Uterine smooth muscle cell (primary cell): ENCODE measurements around the gene OXSM. TPM values are rescaled to one million over a fixed set of nuclear protein-coding genes. Genes with fewer than 3 reads are reported as not detected.

Experiments
- total RNA-seq: library from RNA; depleted of rRNA; stranded (reverse); fragments of >200 nt; gene quantifications from 2 replicates; pipeline ENCODE4 v1.2.3, GENCODE V29; 2014

Gene OXSM
- 12.2 and 14.4 TPM in 2 replicates for total RNA-seq

DNA sequence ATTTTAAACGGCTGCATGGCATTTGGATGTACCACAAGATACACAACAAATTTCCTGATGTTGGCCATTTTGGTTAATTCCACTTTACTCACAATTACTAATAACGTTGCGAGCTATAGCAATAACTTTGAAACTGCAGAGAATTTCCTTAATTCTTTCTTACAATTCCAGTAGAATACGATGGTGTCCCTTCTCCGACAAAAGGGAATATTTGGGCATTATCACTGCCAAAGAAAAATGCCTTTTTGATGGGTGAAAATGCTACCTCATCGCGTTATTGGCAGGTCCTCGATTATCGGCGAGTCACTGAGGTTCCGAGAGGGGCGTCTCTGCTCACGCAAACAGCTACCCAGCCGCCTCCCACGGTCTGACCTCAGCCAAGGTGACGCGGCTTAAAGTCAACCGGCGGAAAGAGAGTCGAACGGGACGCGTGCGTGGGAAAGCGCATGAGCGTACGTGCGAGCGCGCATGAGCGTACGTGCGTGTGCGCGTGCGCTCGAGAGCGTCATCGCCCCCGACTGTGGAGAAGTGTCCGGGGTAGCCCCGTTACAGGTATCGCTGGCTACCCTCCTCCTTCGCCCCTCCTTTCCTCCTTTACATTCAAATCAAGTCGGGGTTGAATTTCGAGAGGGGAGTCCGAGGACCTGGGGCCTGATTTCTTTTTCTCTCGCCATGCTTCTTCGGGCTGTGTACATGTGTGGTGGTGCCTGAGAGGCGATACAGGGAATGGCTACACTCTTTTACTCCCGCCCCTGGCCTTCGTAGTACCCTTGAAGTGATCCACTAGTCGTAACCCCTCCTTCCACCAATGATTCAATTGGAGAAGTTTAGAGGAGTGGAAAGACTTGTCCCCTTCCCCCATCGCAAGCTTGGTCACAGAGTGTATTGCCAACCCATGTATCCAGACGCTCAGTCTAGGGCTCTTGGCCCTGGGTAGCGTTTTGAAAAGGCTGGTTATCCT, at the start of gene OXSM:
TSS of gene OXSM (plus strand) at position 495 of the 961 bp plus-strand sequence. CDS start 931 bp downstream, outside the sequence.

DNA sequence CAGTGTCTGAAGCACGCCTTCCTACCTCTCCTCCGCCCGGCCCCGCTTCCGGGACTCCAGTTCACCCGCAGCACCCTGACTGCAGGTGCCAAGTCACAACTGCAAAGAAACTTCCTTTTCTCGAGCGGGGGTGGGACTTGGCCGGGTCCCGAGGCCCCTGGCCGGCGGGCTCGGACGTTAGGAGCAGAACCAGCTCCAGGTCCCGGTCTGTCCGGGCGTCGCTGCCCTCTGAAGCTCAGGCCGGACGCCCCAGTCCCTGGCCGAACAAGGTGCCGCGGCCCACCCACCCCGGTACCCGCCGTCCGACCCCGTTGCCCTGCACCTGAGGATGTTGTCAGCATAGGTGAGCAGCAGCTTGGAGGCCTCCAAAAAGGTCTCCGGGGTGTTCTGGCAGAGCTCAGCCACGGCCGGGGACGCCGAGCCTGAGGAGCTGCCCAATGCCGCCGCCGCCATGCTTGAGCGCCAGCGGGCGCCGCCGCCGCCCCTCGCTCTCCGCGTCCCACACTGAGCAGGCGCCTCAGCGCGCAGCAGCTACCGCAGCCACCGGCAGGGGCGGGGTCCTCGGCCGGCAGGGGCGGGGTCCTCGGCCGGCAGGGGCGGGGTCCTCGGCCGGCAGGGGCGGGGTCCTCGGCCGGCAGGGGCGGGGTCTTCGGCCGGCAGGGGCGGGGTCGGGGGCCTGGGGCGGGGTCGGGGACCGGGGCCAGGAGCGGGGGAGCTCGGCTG, 6.8 kb upstream of the OXSM start, which contains the start of gene NGLY1:
TSS of gene NGLY1 (minus strand) at position 506 of the 723 bp plus-strand sequence. CDS start at position 453, 53 bp downstream.

Other genes starting within 250 kb of the OXSM start
- gene TOP2B, start 125.2 kb upstream of the OXSM start, total RNA-seq: 105 and 113 TPM in 2 replicates
- gene NGLY1, start 6.6 kb upstream of the OXSM start, total RNA-seq: 34.1 and 43.4 TPM in 2 replicates